ENCODE data around the gene PLPPR1. TPM values are rescaled to one million over a fixed set of nuclear protein-coding genes. Genes with fewer than 3 reads are reported as not detected.

PLPPR1 gene
- total RNA-seq, 4 donors from 2014 or later = 0.27 to 0.42 TPM; not detected in 2

DNA sequence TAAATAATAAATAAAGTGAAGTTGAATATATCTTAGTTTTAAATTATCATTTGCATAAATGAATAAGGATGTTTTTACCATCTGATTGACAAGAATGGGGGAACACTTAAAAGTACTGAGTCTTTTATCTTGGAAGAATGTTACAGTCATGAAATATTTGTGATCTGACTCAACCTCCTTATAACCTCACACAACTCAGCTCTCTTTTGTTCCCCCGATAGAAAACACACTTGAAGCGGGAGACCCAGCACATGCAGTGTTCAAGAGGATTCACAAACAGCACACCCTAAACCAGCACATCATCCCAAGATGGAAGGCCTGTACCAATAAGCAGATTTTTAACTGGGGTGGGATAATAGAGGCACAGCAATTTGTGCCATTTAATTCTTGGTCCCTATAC lies 340.8 kb downstream of the PLPPR1 start:
- 79 to 88% methylated on average over 2 of the region's 2 CpGs for WGBS, 2 donors (ENCODE audit: low coverage in 1 of 2)

DNA sequence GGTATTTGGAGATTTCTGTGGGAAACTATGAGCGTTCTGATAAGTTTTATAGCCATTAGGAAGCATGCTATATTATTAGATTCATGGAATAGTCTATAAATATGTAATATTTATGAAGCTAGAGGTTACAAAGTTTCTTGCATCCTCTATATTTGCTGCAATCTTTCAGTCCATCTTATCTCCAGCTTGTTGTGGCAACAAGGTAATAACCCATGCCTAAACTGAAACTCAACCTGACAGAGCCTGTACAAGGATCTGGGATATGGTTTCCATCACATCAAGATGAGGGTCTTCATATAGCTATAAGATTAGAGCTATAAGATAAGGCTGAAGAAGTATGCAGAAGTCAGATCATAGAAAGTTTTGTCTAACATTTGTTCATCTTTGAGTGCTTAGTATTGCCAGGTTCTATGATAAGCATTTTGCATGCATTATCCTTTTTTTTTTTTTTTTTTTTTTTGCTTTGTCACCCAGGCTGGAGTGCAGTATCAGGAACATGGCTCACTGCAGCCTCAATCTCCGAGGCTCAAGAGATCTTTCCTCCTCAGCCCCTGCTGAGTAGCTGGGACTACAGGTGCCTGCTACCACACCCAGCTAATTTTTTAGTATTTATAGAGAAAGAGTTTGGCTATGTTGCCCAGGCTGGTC lies 341.5 kb downstream of the PLPPR1 start:
- no peak for ATAC-seq
- no peak overlapping the region for H3K27ac ChIP-seq
- no peaks in the 10 kb centered on the region for H3K4me1 ChIP-seq
- no peaks in the 10 kb centered on the region for H3K9me3 ChIP-seq
- no peak overlapping the region for H3K4me3 ChIP-seq
- H3K36me3 ChIP-seq = no peaks in the 10 kb centered on the region
- no peaks in the 10 kb centered on the region for H3K27me3 ChIP-seq
- TF ChIP-seq POLR2A (IDR thresholded peaks at IDR 0.05) = no peak
- TF ChIP-seq EP300 (IDR thresholded peaks at IDR 0.05) = no peak
- TF ChIP-seq, protein P1, sequence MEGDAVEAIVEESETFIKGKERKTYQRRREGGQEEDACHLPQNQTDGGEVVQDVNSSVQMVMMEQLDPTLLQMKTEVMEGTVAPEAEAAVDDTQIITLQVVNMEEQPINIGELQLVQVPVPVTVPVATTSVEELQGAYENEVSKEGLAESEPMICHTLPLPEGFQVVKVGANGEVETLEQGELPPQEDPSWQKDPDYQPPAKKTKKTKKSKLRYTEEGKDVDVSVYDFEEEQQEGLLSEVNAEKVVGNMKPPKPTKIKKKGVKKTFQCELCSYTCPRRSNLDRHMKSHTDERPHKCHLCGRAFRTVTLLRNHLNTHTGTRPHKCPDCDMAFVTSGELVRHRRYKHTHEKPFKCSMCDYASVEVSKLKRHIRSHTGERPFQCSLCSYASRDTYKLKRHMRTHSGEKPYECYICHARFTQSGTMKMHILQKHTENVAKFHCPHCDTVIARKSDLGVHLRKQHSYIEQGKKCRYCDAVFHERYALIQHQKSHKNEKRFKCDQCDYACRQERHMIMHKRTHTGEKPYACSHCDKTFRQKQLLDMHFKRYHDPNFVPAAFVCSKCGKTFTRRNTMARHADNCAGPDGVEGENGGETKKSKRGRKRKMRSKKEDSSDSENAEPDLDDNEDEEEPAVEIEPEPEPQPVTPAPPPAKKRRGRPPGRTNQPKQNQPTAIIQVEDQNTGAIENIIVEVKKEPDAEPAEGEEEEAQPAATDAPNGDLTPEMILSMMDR (IDR thresholded peaks at IDR 0.05) = no peak
- TF ChIP-seq POLR2AphosphoS5 (IDR thresholded peaks at IDR 0.05) = no peak
- WGBS, 2 donors (ENCODE audit: low coverage in 1 of 2) = 66 to 76% methylated on average over 1 to 2 of the region's 2 CpGs

More for the DNA sequence above, 340.8 kb downstream of the PLPPR1 start:
- Histone ChIP-seq H3K27me3 (no peaks in the 10 kb centered on the region), H3K4me3 (no peak overlapping the region), H3K9me3 (no peaks in the 10 kb centered on the region), H3K4me1 (no peaks in the 10 kb centered on the region), H3K36me3 (no peaks in the 10 kb centered on the region), H3K27ac (no peak overlapping the region)
- ATAC-seq = no peak
- TF ChIP-seq, protein P1 (IDR thresholded peaks at IDR 0.05) = no peak
- TF ChIP-seq POLR2A (IDR thresholded peaks at IDR 0.05) = no peak
- no peak for TF ChIP-seq POLR2AphosphoS5 (IDR thresholded peaks at IDR 0.05)
- TF ChIP-seq EP300 (IDR thresholded peaks at IDR 0.05) = no peak

DNA sequence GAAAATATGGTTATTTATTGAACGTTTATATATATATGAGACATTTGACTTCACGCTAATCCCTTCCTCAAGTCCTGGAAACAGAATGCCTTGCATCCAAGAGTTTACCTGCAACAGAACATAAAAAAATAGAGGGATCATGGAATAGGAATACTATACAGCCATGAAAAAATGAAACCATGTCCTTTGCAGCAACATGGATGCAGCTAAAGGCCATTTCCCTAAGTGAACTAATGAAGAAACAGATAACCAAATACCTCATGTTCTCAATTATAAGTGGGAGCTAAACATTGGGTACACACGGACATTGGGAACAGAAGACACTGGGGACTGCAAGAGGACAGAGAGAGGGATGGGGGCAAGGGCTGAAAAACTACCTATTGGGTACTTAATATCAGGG lies 343.3 kb downstream of the PLPPR1 start:
- Histone ChIP-seq H3K4me1 (no peaks in the 10 kb centered on the region), H3K27ac (no peak overlapping the region), H3K36me3 (no peaks in the 10 kb centered on the region), H3K9me3 (no peaks in the 10 kb centered on the region), H3K4me3 (no peak overlapping the region), H3K27me3 (no peaks in the 10 kb centered on the region)
- TF ChIP-seq EP300 (IDR thresholded peaks at IDR 0.05) = no peak
- no peak for TF ChIP-seq POLR2AphosphoS5 (IDR thresholded peaks at IDR 0.05)
- TF ChIP-seq, protein P1 (IDR thresholded peaks at IDR 0.05) = no peak
- no peak for TF ChIP-seq POLR2A (IDR thresholded peaks at IDR 0.05)
- 81 to 86% methylated on average over 2 to 3 of the region's 3 CpGs for WGBS, 2 donors (ENCODE audit: low coverage in 1 of 2)
- ATAC-seq = no peak

DNA sequence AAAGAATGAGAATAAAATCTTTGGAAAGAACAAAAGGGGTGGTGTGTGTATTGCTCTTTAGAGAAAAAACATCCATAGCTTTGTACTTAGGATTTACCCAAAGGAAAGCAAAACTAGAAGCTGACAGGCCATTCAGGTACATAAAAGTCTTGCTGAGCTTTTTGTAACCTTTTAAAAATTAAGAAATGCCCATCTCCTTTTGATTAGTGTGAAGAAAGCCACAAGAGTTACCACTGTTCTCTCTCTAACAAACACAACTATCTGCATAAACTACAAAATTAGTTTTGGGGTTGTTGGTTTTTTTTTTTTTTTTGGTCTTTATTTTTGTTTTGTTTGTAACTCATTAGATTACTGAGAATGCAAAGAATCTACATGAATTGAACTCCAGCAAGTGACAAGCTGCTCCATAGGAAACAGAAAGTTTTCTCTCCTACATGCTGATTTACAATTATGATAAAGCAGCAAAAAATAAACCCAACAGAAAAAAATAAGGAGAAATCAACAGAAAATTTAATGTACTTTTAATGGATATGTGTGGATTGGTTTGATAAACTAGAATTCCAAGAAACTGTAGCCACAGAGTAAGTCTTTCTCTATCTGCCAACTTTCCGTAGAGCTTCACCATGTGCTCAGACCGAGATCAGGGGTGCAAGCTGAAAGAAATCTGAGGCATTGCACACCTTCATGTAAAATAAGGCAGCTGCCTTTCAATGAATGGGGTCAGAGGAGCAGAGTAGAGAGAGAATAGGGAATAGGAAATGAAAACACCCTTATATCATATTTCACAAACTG lies 344.0 kb downstream of the PLPPR1 start:
- no peak for TF ChIP-seq EP300 (IDR thresholded peaks at IDR 0.05)
- no peak for TF ChIP-seq POLR2A (IDR thresholded peaks at IDR 0.05)
- no peak for TF ChIP-seq POLR2AphosphoS5 (IDR thresholded peaks at IDR 0.05)
- TF ChIP-seq, protein P1 (IDR thresholded peaks at IDR 0.05) = no peak
- 23 to 53% methylated on average over 2 of the region's 2 CpGs for WGBS, 2 donors (ENCODE audit: low coverage in 1 of 2)
- no peak for ATAC-seq
- no peaks in the 10 kb centered on the region for H3K9me3 ChIP-seq
- no peak overlapping the region for H3K27ac ChIP-seq
- no peak overlapping the region for H3K4me3 ChIP-seq
- no peaks in the 10 kb centered on the region for H3K36me3 ChIP-seq
- no peaks in the 10 kb centered on the region for H3K4me1 ChIP-seq
- no peaks in the 10 kb centered on the region for H3K27me3 ChIP-seq

Small RNAs within 50 kb of the gene (small RNA-seq; reads per million reads assigned to genes)
- 0 reads per million in 4 donors for gene RF00322

Data from gastroesophageal sphincter (tissue), 4 donors.